Lower lobe of right lung (tissue), 2 donors: ENCODE results near the gene MAOB. TPM values are rescaled to one million over a fixed set of nuclear protein-coding genes. Genes with fewer than 3 reads are reported as not detected.

Experiments
- ATAC-seq, 2 donors: fragments of 200-7000 bp; cut with Tn5 transposase; one replicate each; pipeline ENCODE4 v1.9.1; 2020 to 2022; ENCODE audit warnings: mild to moderate bottlenecking in 2 of 2, moderate library complexity in 2 of 2
- DNase-seq: peaks from one replicate; pipeline ENCODE4 v3.0.0-alpha.2; 2020
- H3K27ac ChIP-seq: fragments of 200-600 bp; one replicate; pipeline ENCODE4 v1.8.0; 2022
- H3K27me3 ChIP-seq: fragments of 200-600 bp; one replicate; pipeline ENCODE4 v1.8.0; 2022; ENCODE audit warnings: low read depth
- H3K36me3 ChIP-seq: fragments of 200-600 bp; one replicate; pipeline ENCODE4 v1.8.0; 2022; ENCODE audit warnings: mild to moderate bottlenecking
- H3K4me1 ChIP-seq: fragments of 200-600 bp; one replicate; pipeline ENCODE4 v1.8.0; 2022
- H3K4me3 ChIP-seq: fragments of 200-600 bp; one replicate; pipeline ENCODE4 v1.8.0; 2022; ENCODE audit warnings: mild to moderate bottlenecking
- H3K9me3 ChIP-seq: fragments of 200-600 bp; one replicate; pipeline ENCODE4 v1.8.0; 2022
- intact Hi-C: fragments of 100-400 bp; cut with DNase I; formaldehyde crosslinking; loops from one replicate; pipeline ENCODE4 v1.11.0; 2022
- total RNA-seq: library from RNA; stranded (reverse); fragmentation: NEBNext Ultra II Directional; extraction: Animal tissue kit (Norgen Biotek cat#: 25700); gene quantifications from one replicate; pipeline ENCODE4 v1.2.1, GENCODE V29; 2021
- TF ChIP-seq, protein P1 (sequence below): fragments of 200-600 bp; IDR thresholded peaks from one replicate; pipeline ENCODE4 v1.8.0; 2022; ENCODE audit warnings: antibody characterized with exemption, mild to moderate bottlenecking
- donor health status: DM: no; HTN: yes; CAD: no; lungs with severe emphysema.

Gene MAOB
- total RNA-seq, 1 donor from 2014 or later = 23.4 TPM

DNA sequence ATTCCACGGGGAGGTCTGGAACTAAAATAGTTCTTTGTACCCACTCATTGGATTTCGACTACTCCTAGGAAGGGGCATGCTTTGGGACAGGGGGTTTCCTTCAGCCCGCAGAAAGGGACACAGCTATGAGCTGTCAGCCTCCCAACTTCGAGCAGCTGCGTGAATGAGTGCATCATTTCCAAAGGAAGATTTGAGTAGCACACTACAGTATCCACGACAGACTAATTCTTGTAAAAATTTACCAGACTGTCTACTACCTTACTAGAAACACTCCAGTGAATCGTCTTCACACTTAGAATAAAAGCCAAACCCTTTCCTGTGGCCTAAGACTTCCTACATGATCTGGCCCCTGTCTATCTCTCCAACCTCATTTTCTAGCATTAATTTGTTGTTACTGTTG, 124.2 kb downstream of the MAOB start:
- no peak for DNase-seq
- Histone ChIP-seq H3K9me3 (no peaks in the 10 kb centered on the region), H3K4me1 (no peaks in the 10 kb centered on the region), H3K27ac (no peak overlapping the region), H3K27me3 (no peaks in the 10 kb centered on the region), H3K36me3 (no peaks in the 10 kb centered on the region), H3K4me3 (no peak overlapping the region)
- ATAC-seq = no peak
- intact Hi-C loops = no loop called here
- TF ChIP-seq, protein P1, sequence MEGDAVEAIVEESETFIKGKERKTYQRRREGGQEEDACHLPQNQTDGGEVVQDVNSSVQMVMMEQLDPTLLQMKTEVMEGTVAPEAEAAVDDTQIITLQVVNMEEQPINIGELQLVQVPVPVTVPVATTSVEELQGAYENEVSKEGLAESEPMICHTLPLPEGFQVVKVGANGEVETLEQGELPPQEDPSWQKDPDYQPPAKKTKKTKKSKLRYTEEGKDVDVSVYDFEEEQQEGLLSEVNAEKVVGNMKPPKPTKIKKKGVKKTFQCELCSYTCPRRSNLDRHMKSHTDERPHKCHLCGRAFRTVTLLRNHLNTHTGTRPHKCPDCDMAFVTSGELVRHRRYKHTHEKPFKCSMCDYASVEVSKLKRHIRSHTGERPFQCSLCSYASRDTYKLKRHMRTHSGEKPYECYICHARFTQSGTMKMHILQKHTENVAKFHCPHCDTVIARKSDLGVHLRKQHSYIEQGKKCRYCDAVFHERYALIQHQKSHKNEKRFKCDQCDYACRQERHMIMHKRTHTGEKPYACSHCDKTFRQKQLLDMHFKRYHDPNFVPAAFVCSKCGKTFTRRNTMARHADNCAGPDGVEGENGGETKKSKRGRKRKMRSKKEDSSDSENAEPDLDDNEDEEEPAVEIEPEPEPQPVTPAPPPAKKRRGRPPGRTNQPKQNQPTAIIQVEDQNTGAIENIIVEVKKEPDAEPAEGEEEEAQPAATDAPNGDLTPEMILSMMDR = no peak

DNA sequence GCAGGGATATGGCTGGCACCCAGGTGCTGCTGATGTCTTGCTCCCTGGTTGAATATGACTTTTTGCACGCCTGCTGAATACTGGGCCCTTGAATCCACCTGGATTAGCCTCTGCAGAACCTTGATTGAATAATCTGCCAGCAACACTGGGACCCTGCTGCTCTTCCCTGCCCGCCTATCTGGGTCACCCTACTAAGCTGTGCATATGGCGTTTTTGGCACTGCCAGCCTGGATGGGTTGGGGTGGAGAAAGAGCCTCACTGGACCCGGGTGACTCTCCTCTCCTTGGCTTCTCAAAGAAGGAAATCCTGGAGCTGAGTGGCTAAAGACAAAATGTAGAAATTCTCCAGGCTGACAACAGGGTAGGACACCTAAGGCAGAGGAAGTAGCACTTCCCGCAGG, 126.2 kb downstream of the MAOB start:
- no peaks in the 10 kb centered on the region for H3K36me3 ChIP-seq
- TF ChIP-seq, protein P1 = no peak
- no peak overlapping the region for H3K27ac ChIP-seq
- no peak overlapping the region for H3K4me3 ChIP-seq
- intact Hi-C loops = no loop called here
- no peaks in the 10 kb centered on the region for H3K27me3 ChIP-seq
- ATAC-seq (no peak), DNase-seq (no peak)
- no peaks in the 10 kb centered on the region for H3K4me1 ChIP-seq
- H3K9me3 ChIP-seq = no peaks in the 10 kb centered on the region

DNA sequence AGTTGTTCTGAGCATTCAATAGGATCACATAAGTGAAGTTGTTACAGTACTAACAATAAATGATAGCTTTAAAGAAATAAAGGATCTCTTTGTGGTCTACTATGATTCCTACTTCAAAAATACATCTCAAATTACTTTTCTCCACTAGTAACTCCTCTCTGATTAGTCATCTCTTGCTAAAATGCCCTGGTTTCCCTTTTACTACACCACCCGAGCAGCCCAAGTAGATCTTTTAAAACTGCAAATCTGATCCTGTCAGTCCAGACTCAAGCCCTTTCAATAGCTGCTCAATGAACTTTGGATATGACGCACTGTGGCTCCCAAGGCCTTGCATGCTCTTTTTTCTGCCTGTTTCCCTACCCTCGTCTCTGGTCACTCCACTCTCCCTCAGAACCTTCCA, 128.6 kb downstream of the MAOB start:
- no peak for DNase-seq
- H3K9me3 ChIP-seq = no peaks in the 10 kb centered on the region
- no peaks in the 10 kb centered on the region for H3K27me3 ChIP-seq
- H3K4me1 ChIP-seq = no peaks in the 10 kb centered on the region
- TF ChIP-seq, protein P1 = no peak
- H3K27ac ChIP-seq = no peak overlapping the region
- intact Hi-C loops = no loop called here
- H3K4me3 ChIP-seq = no peak overlapping the region
- H3K36me3 ChIP-seq = no peaks in the 10 kb centered on the region
- no peak for ATAC-seq

DNA sequence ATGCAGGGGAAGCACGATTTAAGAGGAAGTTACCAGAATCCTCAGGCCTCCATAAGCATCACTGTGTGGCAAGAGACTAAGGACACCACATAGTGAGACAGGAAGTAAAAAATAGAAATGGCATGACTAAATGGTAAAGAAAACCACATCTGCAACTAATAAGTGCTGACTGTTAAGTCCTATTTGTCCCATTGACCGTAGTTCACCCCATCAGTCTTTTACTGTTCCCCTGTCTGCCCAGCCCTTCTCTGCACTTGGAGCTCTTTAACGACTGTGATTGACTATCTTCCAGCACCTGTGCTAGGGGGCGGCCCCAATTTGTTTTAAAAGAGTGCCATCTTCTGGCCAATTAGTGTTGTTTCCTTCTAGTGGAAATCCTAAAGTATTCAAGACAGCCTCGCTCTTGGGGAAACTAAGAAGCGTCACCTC, 132.0 kb downstream of the MAOB start:
- Histone ChIP-seq H3K27me3 (no peaks in the 10 kb centered on the region), H3K9me3 (no peaks in the 10 kb centered on the region), H3K4me3 (no peak overlapping the region), H3K4me1 (no peaks in the 10 kb centered on the region), H3K36me3 (peaks cover 5% of the 10 kb centered on the region), H3K27ac (no peak overlapping the region)
- peak; percentile 47 for DNase-seq
- TF ChIP-seq, protein P1 = peak; percentile 50
- intact Hi-C loops = no loop called here
- ATAC-seq = peak; percentile 82 to 88

DNA sequence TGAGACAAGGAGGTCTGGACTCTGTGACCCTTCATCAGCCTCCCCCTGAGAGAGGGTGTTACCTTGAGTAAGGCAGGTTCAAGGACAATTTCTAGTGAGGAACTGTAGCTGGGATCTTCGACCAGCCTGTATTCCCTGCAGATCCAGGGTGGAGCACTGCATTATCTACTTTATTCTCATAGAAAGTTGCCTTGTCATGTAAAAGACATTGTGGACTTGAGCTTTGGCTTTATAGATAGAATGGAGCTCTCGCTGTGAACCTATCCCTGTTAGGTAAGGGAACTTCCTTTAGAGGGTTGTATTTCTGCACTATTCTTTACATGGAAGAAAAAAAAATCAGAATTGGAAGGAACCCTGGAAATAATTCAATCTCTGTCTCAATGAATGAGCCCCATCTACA, 134.8 kb downstream of the MAOB start:
- Histone ChIP-seq H3K27ac (no peak overlapping the region), H3K4me1 (peaks cover 2% of the 10 kb centered on the region), H3K9me3 (no peaks in the 10 kb centered on the region), H3K27me3 (no peaks in the 10 kb centered on the region), H3K36me3 (peaks cover 25% of the 10 kb centered on the region), H3K4me3 (no peak overlapping the region)
- TF ChIP-seq, protein P1 = no peak
- intact Hi-C loops = no loop called here
- ATAC-seq (no peak), DNase-seq (no peak)
